IMR-90 (cell line): ENCODE results near the gene RBPJL.

ENCODE experiments used
- CTCF ChIP-seq: conservative IDR thresholded peaks from 2 replicates; pipeline ENCODE4 v1.5.1; 2012; ENCODE audit warnings: mild to moderate bottlenecking, low read depth, low read length, improper control_type of control experiment
- MXI1 ChIP-seq: IDR thresholded peaks from 2 replicates; pipeline ENCODE4 v1.6.1; 2012; ENCODE audit warnings: low read depth, mild to moderate bottlenecking, low read length, moderate library complexity, borderline replicate concordance
- SMC3 ChIP-seq: fragments of 150-350 bp; IDR thresholded peaks from 2 replicates; pipeline ENCODE4 v1.6.1; 2016; ENCODE audit warnings: low read depth, mild to moderate bottlenecking, antibody characterized with exemption, low read length, moderate library complexity

GRCh38 chr20:45350217-45350616 lies 43.6 kb downstream of the RBPJL start:
- no peak for TF ChIP-seq SMC3
- TF ChIP-seq CTCF = no peak
- TF ChIP-seq MXI1 = no peak
